Endothelial cell (in vitro differentiated cells): ENCODE data around the gene ZNF397. TPM values are rescaled to one million over a fixed set of nuclear protein-coding genes. Genes with fewer than 3 reads are reported as not detected.

Experiments
- DNase-seq: peaks from one replicate; pipeline ENCODE4 v3.0.0; 2021; ENCODE audit warnings: low spot score
- H3K27ac Mint-ChIP-seq: one replicate; pipeline ENCODE4 v1.8.0; 2021; ENCODE audit warnings: mixed read lengths, inconsistent platforms; ENCODE audit not compliant: unreplicated experiment
- H3K27me3 Mint-ChIP-seq: one replicate; pipeline ENCODE4 v1.8.0; 2021; ENCODE audit warnings: mild to moderate bottlenecking, moderate library complexity, mixed read lengths, inconsistent platforms; ENCODE audit not compliant: unreplicated experiment
- H3K36me3 Mint-ChIP-seq: one replicate; pipeline ENCODE4 v1.8.0; 2021; ENCODE audit warnings: mild to moderate bottlenecking, low read depth, mixed read lengths, inconsistent platforms; ENCODE audit not compliant: unreplicated experiment
- H3K4me1 Mint-ChIP-seq: one replicate; pipeline ENCODE4 v1.8.0; 2021; ENCODE audit warnings: mild to moderate bottlenecking, mixed read lengths, inconsistent platforms; ENCODE audit not compliant: unreplicated experiment
- H3K4me3 Mint-ChIP-seq: one replicate; pipeline ENCODE4 v1.8.0; 2021; ENCODE audit warnings: mild to moderate bottlenecking, mixed read lengths, inconsistent platforms; ENCODE audit not compliant: unreplicated experiment
- H3K9me3 Mint-ChIP-seq: one replicate; pipeline ENCODE4 v1.8.0; 2021; ENCODE audit warnings: mixed read lengths, inconsistent platforms; ENCODE audit not compliant: unreplicated experiment
- CTCF ChIP-seq: fragments of 200-600 bp; sonication (generic); IDR thresholded peaks from one replicate; pipeline ENCODE4 v1.5.0; 2021; ENCODE audit warnings: antibody characterized with exemption; ENCODE audit not compliant: unreplicated experiment
- total RNA-seq: library from RNA; stranded (reverse); fragmentation: NEBNext Ultra II Directional; extraction: Animal tissue kit (Norgen Biotek cat#: 25700); gene quantifications from one replicate; pipeline ENCODE4 v1.2.1, GENCODE V29; 2021; ENCODE audit not compliant: unreplicated experiment

Gene ZNF397
- total RNA-seq, 1 donor from 2014 or later = 8.4 TPM

DNA sequence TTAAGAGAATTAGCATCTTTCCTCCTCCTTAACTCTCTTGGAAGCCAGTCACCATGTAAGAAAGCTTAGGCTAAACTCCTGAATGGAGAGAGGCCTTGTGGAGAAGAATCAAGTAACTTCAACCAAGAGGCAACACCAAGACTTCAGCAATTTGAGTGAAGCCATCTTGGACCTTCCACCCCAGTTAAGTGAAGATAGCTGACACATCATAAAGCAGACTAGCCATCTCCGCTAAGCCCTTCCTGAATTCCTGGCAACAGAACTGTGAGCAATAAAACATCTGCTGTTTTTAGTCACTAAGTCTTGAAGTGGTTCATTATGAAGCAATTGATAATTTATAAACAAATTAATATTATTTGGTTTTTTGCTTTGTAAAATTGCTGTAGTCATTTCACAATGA lies 1.5 kb upstream of the ZNF397 start:
- TF ChIP-seq CTCF = no peak
- no peak for DNase-seq
- Mint-ChIP-seq H3K4me1 (peaks cover 10% of the 10 kb centered on the region), H3K27me3 (peaks cover 8% of the 10 kb centered on the region), H3K27ac (peak overlapping the region; percentile 84), H3K36me3 (peaks cover 8% of the 10 kb centered on the region), H3K4me3 (no peak overlapping the region), H3K9me3 (no peaks in the 10 kb centered on the region)

DNA sequence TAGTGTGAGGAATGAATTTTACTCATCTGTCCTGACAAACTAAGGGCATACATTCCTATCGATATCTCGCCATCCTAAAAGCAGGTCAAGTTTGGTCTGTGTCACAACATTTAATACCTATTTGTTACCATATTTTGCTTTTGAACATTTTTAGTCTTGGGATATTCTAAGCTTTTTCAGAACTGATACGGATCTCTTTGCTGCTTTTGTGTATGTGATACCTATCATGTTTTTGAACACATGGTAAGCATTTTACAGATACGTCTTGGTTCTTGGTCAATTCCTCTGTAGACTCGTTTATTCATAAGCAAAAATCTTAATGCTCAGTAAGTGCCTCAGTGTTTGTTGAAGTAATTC lies 592 bp downstream of the ZNF397 start:
- H3K27me3 Mint-ChIP-seq = peaks cover 8% of the 10 kb centered on the region
- H3K4me3 Mint-ChIP-seq = peak overlapping the region; percentile 93
- H3K27ac Mint-ChIP-seq = peak overlapping the region; percentile 99
- no peak for DNase-seq
- no peak for TF ChIP-seq CTCF
- peaks cover 23% of the 10 kb centered on the region for H3K36me3 Mint-ChIP-seq
- no peaks in the 10 kb centered on the region for H3K9me3 Mint-ChIP-seq
- H3K4me1 Mint-ChIP-seq = peaks cover 11% of the 10 kb centered on the region

- TF ChIP-seq CTCF = no peak
- Mint-ChIP-seq H3K9me3 (no peaks in the 10 kb centered on the region), H3K27me3 (peaks cover 8% of the 10 kb centered on the region), H3K4me3 (peak overlapping the region; percentile 65), H3K27ac (peak overlapping the region; percentile 86), H3K4me1 (peaks cover 14% of the 10 kb centered on the region), H3K36me3 (peaks cover 29% of the 10 kb centered on the region)
- DNase-seq = no peak
These were observed 1.6 kb downstream of the ZNF397 start for GRCh38 chr18:35242426-35242825.

DNA sequence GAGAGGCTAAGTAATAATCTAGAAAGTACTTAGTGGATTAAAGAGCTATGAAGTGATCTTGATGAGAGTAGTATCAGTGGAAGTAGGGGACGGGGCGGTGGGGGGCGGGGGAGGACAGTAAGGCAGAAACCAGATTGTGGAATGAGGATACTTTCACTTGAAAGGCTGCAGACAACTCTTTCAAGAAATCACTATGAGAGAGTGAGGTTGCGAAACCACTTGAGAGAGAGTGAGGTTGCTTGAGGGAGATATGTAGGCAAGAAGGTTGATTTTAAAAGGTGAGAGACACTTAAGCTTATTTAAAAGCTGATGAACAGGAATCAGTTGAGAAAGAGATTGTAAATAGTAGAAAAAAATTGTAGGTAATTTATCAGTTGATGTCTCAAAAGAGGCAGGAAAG lies 3.8 kb downstream of the ZNF397 start:
- Mint-ChIP-seq H3K9me3 (no peaks in the 10 kb centered on the region), H3K4me3 (no peak overlapping the region), H3K27ac (no peak overlapping the region), H3K36me3 (peaks cover 35% of the 10 kb centered on the region), H3K4me1 (peaks cover 19% of the 10 kb centered on the region), H3K27me3 (peaks cover 11% of the 10 kb centered on the region)
- DNase-seq = no peak
- no peak for TF ChIP-seq CTCF

DNA sequence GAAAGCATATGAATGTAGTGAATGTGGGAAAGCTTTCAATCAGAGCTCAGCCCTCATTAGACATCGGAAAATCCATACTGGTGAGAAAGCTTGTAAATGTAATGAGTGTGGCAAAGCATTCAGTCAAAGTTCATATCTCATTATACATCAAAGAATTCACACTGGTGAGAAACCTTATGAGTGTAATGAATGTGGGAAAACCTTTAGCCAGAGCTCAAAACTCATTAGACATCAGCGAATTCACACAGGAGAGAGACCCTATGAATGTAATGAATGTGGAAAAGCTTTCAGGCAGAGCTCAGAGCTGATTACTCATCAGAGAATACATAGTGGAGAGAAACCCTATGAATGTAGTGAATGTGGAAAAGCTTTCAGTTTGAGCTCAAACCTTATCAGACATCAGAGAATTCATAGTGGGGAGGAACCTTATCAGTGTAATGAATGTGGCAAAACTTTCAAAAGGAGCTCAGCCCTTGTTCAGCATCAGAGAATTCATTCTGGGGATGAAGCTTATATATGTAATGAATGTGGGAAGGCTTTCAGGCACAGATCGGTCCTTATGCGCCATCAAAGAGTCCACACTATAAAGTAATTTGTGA lies 5.0 kb downstream of the ZNF397 start:
- H3K36me3 Mint-ChIP-seq = peaks cover 39% of the 10 kb centered on the region
- no peak overlapping the region for H3K4me3 Mint-ChIP-seq
- no peaks in the 10 kb centered on the region for H3K9me3 Mint-ChIP-seq
- H3K27ac Mint-ChIP-seq = no peak overlapping the region
- DNase-seq = no peak
- H3K4me1 Mint-ChIP-seq = peaks cover 19% of the 10 kb centered on the region
- TF ChIP-seq CTCF = no peak
- peaks cover 7% of the 10 kb centered on the region for H3K27me3 Mint-ChIP-seq
